ENCODE data around the gene GMCL2. TPM values are rescaled to one million over a fixed set of nuclear protein-coding genes. Genes with fewer than 3 reads are reported as not detected.

GMCL2 gene
- total and polyA plus RNA-seq, 12 donors: not detected

DNA sequence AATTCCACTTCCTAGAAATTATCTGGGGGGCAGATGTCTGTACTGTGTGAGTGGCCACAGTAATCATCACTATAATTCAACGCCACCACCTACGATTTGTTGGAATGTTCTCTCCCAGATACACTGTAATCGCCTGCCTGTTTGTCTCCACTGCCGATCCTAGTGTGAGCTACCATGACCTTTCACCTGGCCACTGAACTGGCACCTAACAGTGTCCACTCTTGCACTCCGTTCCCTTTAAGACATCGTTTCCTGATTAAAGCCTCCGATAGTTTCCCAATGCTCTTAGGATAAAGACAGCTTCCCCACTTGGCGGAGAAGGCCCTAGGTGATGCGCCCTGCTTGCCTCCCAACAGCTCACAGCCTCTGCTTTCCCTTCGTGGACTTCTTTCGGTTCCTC, 41.4 kb upstream of the GMCL2 start:
- intact Hi-C loops (cut with DNase I): no loop called here
- no peaks in the 10 kb centered on the region for H3K9me3 ChIP-seq (replicated peaks in 1 of 3)
- no peak overlapping the region for H3K4me3 ChIP-seq
- H3K27me3 ChIP-seq: no peaks in the 10 kb centered on the region
- 95 to 98% (median 96%) methylated on average over 11 of the region's 11 CpGs for WGBS, 4 donors
- H3K36me3 ChIP-seq (replicated peaks in 1 of 2): peaks cover 0 to 27% of the 10 kb centered on the region in 2 donors
- TF ChIP-seq, protein P1, sequence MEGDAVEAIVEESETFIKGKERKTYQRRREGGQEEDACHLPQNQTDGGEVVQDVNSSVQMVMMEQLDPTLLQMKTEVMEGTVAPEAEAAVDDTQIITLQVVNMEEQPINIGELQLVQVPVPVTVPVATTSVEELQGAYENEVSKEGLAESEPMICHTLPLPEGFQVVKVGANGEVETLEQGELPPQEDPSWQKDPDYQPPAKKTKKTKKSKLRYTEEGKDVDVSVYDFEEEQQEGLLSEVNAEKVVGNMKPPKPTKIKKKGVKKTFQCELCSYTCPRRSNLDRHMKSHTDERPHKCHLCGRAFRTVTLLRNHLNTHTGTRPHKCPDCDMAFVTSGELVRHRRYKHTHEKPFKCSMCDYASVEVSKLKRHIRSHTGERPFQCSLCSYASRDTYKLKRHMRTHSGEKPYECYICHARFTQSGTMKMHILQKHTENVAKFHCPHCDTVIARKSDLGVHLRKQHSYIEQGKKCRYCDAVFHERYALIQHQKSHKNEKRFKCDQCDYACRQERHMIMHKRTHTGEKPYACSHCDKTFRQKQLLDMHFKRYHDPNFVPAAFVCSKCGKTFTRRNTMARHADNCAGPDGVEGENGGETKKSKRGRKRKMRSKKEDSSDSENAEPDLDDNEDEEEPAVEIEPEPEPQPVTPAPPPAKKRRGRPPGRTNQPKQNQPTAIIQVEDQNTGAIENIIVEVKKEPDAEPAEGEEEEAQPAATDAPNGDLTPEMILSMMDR (IDR thresholded peaks at IDR 0.05): no peak
- TF ChIP-seq POLR2A (IDR thresholded peaks at IDR 0.05): no peak
- H3K27ac ChIP-seq: no peak overlapping the region
- H3K4me1 ChIP-seq (replicated peaks in 1 of 2): peaks cover 24 to 25% of the 10 kb centered on the region in 2 donors
- DNase-seq: no peak

DNA sequence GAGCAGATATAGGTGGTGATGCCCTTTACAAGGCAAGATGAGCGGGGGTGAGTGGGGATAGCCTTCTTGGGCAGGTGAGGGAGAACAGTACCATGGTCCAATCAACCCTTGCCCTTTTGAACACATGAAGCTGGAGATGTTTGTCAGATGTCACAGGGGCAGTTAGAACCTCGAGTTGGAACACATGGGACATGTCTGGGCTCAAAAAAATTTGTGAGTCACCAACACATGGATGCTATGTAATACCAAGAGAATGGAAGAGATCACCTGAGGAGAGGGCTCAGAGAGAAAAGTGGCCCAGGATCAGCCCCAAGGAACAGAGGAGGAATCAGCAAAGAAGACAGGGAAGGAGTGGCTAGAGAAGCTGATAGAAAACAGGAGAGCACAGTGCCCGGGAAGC, 40.8 kb upstream of the GMCL2 start:
- DNase-seq: no peak
- Histone ChIP-seq H3K36me3 (replicated peaks in 1 of 2) (peaks cover 0 to 27% of the 10 kb centered on the region in 2 donors), H3K27me3 (no peaks in the 10 kb centered on the region), H3K27ac (no peak overlapping the region), H3K4me1 (replicated peaks in 1 of 2) (peaks cover 23 to 25% of the 10 kb centered on the region in 2 donors), H3K9me3 (replicated peaks in 1 of 3) (no peaks in the 10 kb centered on the region), H3K4me3 (no peak overlapping the region)
- WGBS, 4 donors: 85 to 96% (median 89%) methylated on average over 3 of the region's 3 CpGs
- TF ChIP-seq, protein P1 (IDR thresholded peaks at IDR 0.05): no peak
- TF ChIP-seq POLR2A (IDR thresholded peaks at IDR 0.05): no peak
- intact Hi-C loops (cut with DNase I): no loop called here

DNA sequence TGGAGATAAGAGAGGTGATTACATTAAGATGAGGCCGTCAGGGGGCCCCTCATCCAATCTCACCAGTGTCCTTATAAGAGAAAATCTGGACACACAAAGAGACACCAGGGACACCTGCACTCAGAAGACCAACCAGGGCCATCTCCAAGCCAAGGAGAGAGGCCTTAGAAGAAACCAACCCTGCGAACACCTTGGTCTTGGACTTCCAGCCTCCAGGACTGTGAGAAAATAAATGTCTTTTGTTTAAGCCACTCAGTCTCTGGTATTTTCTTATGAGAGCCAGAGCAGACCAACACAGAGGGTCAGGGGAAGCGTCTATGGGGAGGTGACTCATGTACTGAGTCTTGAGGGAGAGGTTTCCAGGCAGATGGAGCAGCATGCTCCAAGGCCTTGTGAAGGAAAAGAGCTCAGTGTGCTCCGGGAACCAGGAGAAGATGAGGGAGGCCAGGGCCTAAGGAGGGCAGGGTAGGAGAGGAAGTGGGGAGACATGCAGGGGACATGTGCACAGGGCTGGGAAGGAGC, 40.0 kb upstream of the GMCL2 start:
- peaks cover 0 to 27% of the 10 kb centered on the region in 2 donors for H3K36me3 ChIP-seq (replicated peaks in 1 of 2)
- no peaks in the 10 kb centered on the region for H3K9me3 ChIP-seq (replicated peaks in 1 of 3)
- H3K27me3 ChIP-seq: no peaks in the 10 kb centered on the region
- intact Hi-C loops (cut with DNase I): no loop called here
- no peak overlapping the region for H3K4me3 ChIP-seq
- TF ChIP-seq POLR2A (IDR thresholded peaks at IDR 0.05): no peak
- TF ChIP-seq, protein P1 (IDR thresholded peaks at IDR 0.05): no peak
- 74 to 96% (median 91%) methylated on average over 4 of the region's 4 CpGs for WGBS, 4 donors
- peaks cover 19% of the 10 kb centered on the region in 2 donors for H3K4me1 ChIP-seq (replicated peaks in 1 of 2)
- no peak for DNase-seq
- no peak overlapping the region for H3K27ac ChIP-seq

DNA sequence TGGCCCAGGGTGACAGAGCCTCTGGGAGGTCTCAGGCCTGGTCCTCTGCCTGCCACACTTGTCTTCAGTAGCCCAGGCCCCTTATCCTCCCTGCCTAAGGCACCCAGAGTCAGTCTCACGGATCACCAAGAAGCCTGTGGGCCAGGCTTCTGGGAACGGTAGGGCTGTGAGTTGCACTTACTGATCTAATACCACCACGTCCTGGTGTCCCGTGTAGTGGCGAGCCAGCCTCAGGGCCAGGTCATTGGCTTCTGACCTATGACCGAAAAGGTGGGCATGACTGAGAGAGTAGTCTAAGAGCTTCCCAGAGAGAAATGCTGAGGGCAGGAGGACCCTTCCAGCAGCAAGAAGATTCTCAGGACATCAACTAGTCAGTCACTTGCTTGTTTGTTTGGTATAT, 38.0 kb upstream of the GMCL2 start:
- H3K27ac ChIP-seq: no peak overlapping the region
- H3K4me3 ChIP-seq: no peak overlapping the region
- peaks cover 0 to 26% of the 10 kb centered on the region in 2 donors for H3K36me3 ChIP-seq (replicated peaks in 1 of 2)
- intact Hi-C loops (cut with DNase I): no loop called here
- peaks cover under 1 to 2% of the 10 kb centered on the region in 2 donors for H3K4me1 ChIP-seq (replicated peaks in 1 of 2)
- H3K9me3 ChIP-seq (replicated peaks in 1 of 3): no peaks in the 10 kb centered on the region
- 87 to 96% (median 89%) methylated on average over 4 to 6 of the region's 6 CpGs for WGBS, 4 donors
- H3K27me3 ChIP-seq: no peaks in the 10 kb centered on the region
- TF ChIP-seq POLR2A (IDR thresholded peaks at IDR 0.05): no peak
- TF ChIP-seq, protein P1 (IDR thresholded peaks at IDR 0.05): no peak
- DNase-seq: no peak
